ENCODE measurements around the gene NGF.
"Not testable (repeated sequence)": the region's sequence is repeated elsewhere in the genome, so short reads cannot be mapped to it uniquely, and the experiment has no call there.

GRCh38 chr1:115359787-115360452 is 21.9 kb upstream of the NGF start:
- not testable (repeated sequence) for TF ChIP-seq CTCF (IDR thresholded peaks at IDR 0.05; ENCODE audit: insufficient read depth, low read depth, low read length); EZH2 (IDR thresholded peaks at IDR 0.05; ENCODE audit: insufficient read depth, low read length)
